ENCODE data around the gene BRMS1L. TPM values are rescaled to one million over a fixed set of nuclear protein-coding genes. Genes with fewer than 3 reads are reported as not detected.
A peak's percentile ranks its signal among the peaks of the same experiment; 100 is the strongest.

BRMS1L gene
- total and polyA plus RNA-seq, 2 of the 13 experiments (the other 11 are each of a cell fraction or from before 2014, with no cell fraction given): 21.1 to 23.8 TPM

- TF ChIP-seq TIGD3 (CRISPR knock-in tag; IDR thresholded peaks at IDR 0.05; ENCODE audit: borderline replicate concordance): no peak
- TF ChIP-seq ZNF382 (CRISPR knock-in tag; IDR thresholded peaks at IDR 0.05; ENCODE audit: borderline replicate concordance): no peak
- 0 out of 2 replicates have a peak, but pooled peaks have one; percentile 56 for TF ChIP-seq ZSCAN9 (CRISPR knock-in tag; IDR thresholded peaks at IDR 0.05; ENCODE audit: borderline replicate concordance)
- TF ChIP-seq ASH2L (IDR thresholded peaks at IDR 0.05; ENCODE audit: insufficient read length, low read depth, low read length): peak; percentile 60
- TF ChIP-seq E2F2 (CRISPR knock-in tag; IDR thresholded peaks at IDR 0.05; ENCODE audit: borderline replicate concordance): no peak
- TF ChIP-seq ZNF784 (CRISPR knock-in tag; IDR thresholded peaks at IDR 0.05; ENCODE audit: borderline replicate concordance): no peak
- no peak for TF ChIP-seq BATF2 (CRISPR knock-in tag; IDR thresholded peaks at IDR 0.05)
- TF ChIP-seq SMARCE1 (IDR thresholded peaks at IDR 0.05; ENCODE audit: borderline replicate concordance): no peak
- no peak for TF ChIP-seq ZNF329 (CRISPR knock-in tag; IDR thresholded peaks at IDR 0.05; ENCODE audit: low read depth)
- peak; percentile 57; the same call in 1 of the 2 replicates for TF ChIP-seq KLF6 (CRISPR knock-in tag; IDR thresholded peaks at IDR 0.05)
- TF ChIP-seq ZNF609 (CRISPR knock-in tag; IDR thresholded peaks at IDR 0.05; ENCODE audit: borderline replicate concordance): no peak
- no peak for TF ChIP-seq CBX2 (IDR thresholded peaks at IDR 0.05; ENCODE audit: low read depth, low read length)
- TF ChIP-seq CBX2 (CRISPR knock-in tag; IDR thresholded peaks at IDR 0.05; ENCODE audit: low read depth): no peak
- no peak for TF ChIP-seq KDM2A (CRISPR knock-in tag; IDR thresholded peaks at IDR 0.05; ENCODE audit: borderline replicate concordance, low read depth)
- no peak for TF ChIP-seq BORCS8-MEF2B (CRISPR knock-in tag; IDR thresholded peaks at IDR 0.05)
- no peak for TF ChIP-seq PAX8 (CRISPR knock-in tag; IDR thresholded peaks at IDR 0.05; ENCODE audit: borderline replicate concordance)
- peak; percentile 40; the same call in 1 of the 2 replicates for TF ChIP-seq HOXD1 (CRISPR knock-in tag; IDR thresholded peaks at IDR 0.05)
- no peak; the same call in 1 of the 2 replicates for TF ChIP-seq ZNF335 (CRISPR knock-in tag; IDR thresholded peaks at IDR 0.05)
- no peak for TF ChIP-seq NR0B2 (CRISPR knock-in tag; IDR thresholded peaks at IDR 0.05)
These were observed 4.3 kb upstream of the BRMS1L start (continued) for GRCh38 chr14:35821564-35822411.

Data from HepG2 (cell line).